Measurements from ENCODE around the gene SETD2.
A peak's percentile ranks its signal among the peaks of the same experiment; 100 is the strongest.
"Not testable (repeated sequence)": the region's sequence is repeated elsewhere in the genome, so short reads cannot be mapped to it uniquely, and the experiment has no call there.

The SETD2 gene

DNA sequence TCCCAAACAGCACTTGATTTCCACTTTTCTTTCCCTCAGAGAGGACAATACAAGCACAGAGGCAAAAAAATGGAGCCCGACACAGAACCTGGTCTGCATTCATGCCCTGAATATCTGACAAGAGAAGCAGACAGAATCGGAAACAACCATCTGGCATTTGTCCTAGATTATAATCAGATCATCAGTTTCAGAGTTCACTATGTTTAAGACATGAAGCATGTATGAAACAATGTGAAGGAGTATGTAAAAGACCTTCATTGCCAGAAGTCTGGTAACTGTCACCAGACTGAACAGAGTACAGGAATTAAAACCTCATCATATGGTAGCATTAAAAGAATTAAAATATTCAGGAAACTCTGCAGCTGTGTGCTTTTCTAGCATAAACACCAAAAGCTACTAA lies 65.0 kb downstream of the SETD2 start:
- no peak for DNase-seq

DNA sequence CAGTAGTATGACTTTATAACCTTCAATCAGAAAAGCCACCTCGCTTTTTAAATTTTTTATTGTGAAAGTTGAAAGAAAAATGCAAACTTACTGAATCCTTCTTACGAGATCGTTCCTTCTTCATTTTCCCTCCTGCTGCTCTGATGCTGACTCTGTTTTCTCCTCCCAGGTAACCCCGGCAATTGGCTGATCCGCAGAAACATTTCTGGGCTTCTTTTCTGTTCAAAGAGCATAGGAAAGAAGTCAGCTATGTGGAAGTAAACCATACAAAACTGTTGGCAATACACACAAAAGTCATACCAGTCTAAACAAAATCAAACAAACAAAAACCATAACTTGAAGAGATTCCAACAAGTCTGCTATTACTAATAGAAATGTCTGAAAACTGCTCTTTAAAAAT lies 66.0 kb downstream of the SETD2 start:
- no peak for DNase-seq

DNA sequence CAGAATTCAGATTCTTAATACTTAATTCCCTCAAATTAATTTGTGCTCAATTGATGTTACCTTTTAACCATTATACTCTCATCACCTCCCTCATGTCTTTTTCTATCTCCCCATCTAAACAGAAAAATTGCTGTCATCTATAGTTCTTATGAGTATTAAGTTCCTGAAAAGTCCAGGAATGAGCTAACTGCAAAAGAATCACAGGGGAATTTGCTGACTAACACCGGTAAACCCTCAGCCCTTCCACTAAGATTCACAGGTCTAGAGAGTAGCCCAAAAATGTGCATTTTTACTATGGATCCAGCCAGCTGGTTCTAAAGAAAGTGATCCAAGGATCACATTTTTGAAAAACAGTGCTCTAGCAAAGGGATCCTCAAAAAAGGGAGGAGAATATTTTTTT lies 67.0 kb downstream of the SETD2 start:
- DNase-seq = no peak

DNA sequence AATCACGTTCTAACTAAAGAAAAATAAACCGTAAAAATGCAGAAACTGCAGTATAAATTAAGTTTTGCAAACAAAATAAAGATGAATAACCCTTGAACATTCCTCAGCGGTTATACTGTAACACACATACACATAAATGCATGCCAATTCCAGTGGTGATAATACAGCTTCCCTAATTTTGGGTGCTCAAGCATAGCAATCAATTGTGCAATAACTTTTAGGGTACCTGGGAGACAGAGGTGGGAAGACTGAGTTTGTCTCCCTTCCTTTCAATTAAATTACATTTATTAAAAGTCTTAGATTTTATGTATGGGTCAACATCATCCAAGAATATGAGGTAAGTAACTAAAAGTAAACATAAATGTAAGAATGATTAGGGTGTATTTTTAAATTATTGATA lies 71.8 kb downstream of the SETD2 start:
- no peak for DNase-seq

DNA sequence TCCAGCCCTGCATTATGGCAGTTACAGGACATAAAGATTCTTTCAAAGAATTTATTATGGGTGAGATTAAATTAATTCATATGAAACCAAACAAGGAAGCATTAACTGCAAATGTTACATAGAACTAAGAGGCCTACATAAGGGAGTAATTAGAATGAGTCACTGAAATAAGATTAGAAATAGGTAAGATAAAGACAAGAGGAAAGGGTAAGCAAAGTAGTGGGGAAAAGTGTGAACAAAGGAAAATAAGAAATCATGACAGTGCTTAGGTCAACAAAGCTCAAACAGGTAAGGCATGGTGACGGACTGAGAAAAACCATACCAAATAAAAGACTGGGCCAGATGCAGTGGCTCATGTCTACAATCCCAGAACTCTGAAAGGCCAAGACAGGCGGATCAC lies 74.3 kb downstream of the SETD2 start:
- no peak for DNase-seq

DNA sequence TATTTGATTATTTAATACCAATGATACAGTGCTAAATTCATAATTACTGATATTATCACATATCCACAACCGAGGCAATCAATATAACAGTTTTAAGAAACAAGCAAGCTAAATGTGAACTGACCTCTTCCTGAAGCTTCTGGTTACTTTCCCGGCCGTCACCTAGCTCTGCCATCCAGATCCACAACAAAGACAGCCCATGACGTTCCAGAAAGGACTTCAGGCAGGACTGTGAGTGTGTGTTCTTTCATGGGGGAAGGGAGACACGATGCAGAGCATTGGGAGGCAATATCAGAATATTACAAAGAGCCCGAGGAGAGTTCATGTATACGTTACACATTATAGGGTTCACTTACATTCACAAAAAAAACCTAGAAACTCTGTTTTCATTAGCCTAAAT lies 77.8 kb downstream of the SETD2 start:
- no peak for DNase-seq

DNA sequence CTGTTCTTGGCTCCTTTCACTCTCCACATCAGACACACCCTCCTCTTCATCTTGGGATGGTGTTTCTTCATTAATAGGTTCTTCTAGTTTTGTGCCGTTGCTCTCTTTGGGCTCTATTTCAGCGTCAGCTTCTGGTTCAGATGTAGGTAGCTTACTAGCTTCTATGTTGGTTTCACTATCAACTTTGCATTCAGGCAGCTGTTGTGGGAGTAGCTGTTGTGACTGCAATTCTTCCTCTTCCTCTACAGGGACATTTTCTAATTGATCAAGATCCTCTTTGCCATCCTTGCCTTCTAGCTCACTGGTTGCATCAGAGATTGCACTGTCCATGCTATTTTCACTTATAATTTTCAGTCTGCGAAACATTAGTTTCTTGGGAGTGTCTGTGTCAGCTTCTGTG lies 80.1 kb downstream of the SETD2 start:
- no peak for DNase-seq

DNA sequence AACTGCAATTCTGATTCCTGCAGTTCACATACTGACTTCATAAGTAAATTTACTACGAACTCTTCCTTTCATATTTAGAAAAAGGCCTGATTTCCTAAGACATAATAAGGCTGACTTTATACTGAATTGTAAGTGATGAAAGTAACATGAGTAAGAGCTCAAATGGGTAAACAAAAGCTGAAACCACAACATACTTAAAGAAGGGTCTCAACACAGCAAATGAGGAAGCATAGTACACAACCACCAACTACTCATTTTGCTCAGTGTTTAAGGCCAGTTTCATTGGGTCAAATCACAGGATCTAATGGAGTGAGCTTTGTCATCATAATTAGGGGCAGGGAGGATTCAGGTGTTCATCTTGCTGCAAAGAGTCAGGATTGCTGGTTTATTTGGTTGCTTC lies 81.4 kb downstream of the SETD2 start:
- no peak for DNase-seq

DNA sequence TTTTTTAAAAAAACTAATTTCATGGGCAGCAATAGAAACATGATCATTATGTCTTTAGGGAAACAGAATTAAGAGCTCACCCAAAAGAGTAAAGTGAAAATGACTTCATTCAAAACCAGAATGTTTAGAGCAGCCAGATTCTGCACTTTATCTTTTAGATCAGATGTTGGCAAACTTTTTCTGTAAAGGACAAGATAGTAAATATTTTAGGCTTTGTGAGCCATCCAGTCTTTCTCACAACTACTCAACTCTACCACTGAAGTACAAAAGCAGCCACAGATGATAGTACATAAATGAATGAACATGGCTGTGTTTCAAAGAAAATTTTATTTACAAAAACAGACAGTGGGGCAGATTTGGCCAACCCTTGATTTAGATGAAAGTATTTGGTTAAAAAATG lies 84.5 kb downstream of the SETD2 start:
- DNase-seq = no peak

DNA sequence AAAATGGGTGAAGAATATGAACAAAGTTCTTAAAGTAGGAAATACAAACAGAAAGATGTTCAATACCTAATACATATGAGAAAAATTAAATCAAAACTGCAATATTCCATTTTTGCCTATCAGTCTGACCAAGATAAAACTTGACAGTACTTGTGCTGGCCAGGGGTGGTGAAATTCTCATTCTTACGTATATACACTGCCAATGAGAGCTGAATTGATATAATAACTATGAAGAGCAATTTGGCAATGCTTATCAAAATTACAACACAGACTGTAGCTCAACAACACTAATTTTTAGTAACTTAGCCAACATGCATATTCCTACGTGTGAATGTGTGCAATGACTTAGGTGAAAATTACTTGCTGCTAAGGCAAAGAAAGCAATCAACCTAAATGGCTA lies 90.2 kb downstream of the SETD2 start:
- no peak for DNase-seq

DNA sequence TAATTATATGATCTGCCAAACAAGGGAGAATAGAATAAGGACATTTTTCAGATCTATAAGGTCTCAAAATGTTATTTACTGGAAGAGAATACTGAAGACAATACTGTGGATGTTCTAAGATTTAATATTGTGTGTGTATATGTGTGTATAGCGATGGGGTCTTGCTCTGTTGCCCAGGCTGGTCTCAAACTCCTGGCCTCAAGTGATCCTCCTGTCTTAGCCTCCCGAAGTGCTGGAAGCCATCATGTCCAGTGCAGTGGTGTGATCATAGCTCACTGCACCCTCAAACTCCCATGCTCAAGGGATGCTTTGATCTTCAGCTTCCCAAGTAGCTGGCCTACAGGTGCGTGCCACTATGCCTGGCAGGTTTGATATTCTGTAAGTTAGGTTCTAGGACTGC lies 93.1 kb downstream of the SETD2 start:
- no peak for DNase-seq

DNA sequence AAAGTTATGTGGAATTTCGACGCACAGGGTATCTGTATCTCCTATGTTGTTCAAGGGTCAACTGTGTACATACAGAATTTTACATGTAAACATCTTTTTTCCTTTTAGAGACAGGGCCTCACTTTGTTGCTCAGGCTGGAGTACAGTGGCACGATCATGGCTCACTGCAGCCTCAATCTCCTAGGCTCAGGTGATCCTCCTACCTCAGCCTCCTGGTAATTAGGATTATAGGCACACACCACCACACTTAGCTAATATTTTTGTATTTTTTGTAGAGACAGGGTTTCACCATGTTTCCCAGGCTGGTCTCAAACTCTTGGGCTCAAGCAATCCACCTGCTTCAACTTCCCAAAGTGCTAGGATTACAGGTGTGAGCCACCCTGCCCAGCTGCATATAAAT lies 97.7 kb downstream of the SETD2 start:
- not testable (repeated sequence) for DNase-seq

DNA sequence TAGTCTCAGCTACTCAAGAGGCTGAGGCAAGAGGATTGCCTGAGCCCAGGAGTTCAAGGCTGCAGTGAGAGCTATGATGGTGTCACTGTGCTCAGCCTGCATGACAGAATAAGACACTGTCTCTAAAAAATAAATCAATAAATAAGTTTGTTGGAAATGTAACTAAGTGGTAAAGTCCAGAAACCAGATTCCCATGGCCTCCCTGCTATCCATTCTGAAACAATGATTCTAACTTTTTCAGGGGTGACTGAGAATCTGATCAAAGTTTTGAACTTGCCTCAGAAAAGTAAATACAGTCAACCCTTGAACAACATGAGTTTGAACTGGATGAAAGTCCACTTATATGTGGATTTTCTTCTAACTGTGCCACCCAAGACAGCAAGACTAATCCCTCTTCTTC lies 98.2 kb downstream of the SETD2 start:
- no peak for DNase-seq

DNA sequence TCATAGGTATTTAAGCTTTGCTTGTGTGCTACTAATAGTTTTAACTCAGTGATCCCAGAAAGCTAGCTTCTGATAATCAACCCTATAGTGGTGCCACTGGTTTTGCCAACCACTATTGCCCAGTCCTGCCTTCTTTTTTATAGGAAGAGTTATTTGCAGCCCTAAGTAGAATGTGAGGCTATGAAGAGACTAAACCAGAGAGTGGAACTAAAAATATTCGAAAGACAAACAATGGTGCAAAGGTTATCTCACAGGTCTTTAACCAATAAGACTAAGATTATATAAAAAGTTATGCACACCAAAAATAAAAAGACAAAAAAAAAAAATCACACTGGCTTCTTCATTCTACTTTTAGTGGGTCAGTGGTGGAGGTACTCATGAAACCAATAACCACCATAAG lies 98.9 kb downstream of the SETD2 start:
- no peak for DNase-seq

DNA sequence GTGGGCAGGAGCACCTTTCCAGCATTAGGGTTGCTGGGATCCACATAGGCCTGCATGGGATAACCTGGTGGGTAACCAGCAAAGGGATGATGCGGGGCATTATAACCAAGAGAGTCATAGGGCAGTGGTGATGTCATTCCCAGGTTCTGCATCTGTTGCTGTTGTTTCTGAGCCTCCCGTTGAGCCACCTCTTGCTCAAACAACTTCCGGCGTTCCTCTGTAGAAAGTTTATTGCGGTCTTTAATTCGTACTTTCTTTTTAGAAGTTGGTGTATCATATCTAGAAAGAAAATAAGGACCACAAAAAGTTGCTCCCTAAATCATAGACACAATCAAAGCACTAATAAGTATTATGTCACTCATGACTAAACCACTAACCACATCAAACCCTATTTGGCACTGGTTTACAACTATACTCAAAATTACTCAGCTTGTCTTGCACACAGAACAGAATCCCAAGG lies 106.7 kb downstream of the SETD2 start:
- DNase-seq = peak; percentile 49

DNA sequence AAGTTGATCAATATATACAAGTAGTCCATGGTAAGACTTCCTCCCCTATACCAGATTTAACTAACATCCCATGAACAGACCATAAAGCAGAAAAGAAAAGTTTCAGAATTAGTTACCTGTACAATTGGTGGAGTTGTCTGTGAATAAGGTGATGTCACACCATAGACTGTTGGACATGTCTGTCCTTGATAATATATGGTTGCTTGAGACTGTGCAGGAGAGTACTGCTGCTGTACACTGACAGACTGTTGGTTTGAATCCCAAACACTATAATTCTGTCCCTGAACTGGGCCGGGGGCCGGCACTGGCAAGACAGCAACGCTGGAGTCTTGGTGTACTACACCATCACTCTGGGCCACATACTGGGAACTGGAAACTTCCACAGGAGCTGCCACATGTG lies 107.2 kb downstream of the SETD2 start:
- DNase-seq = no peak

DNA sequence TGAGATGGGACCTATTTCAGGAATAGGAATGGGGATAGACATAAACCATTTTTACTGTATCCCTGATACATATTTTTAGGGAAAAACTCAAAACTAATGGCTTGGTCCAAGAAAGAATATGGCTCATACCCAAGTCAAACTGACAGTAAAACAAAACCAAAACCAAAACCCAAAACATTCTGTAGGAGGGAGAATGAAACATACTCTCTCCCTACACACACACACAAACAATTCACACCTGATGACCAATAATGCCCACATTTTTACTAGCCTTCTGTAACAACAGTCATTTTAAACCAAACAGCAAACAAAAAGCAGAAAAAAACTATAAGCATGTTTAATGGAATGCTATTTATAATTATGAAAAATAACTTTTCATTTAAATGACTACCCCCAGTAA lies 109.5 kb downstream of the SETD2 start:
- DNase-seq = no peak

DNA sequence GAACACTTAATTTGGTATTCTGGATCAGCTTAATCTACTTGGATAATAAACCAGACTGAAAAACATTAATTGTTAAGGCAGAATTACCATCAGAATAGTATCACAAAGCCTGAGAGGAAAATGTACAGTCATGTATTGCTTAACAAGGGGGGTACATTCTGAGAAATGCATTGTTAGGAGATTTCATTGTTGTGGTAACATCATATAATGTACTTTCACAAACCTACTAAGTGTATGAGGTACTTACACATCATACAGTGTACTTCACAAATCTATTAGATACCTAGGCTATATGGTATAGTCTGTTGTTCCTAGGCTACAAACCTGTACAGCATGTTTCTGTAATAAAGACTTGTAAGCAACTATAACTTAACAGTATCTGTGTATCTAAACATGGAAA lies 116.2 kb downstream of the SETD2 start:
- no peak for DNase-seq

DNA sequence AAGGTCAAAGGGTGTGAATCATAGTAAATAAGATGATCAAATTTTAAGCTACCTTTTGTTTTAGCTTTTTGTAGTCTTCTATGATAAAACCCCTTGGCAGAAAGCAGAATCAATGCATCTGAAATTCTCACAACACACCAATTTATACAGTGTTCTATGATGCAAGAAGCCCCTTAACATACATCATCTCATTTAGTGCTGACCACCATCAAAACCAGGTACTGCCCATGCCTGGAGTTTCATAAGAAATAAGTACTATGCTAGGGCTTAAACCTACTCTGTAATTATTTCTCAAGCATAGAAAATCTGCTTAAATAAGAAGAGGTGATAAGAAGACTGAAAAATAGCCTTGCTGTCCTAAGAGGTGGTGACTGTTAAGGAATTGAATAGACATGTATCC lies 116.8 kb downstream of the SETD2 start:
- no peak for DNase-seq

DNA sequence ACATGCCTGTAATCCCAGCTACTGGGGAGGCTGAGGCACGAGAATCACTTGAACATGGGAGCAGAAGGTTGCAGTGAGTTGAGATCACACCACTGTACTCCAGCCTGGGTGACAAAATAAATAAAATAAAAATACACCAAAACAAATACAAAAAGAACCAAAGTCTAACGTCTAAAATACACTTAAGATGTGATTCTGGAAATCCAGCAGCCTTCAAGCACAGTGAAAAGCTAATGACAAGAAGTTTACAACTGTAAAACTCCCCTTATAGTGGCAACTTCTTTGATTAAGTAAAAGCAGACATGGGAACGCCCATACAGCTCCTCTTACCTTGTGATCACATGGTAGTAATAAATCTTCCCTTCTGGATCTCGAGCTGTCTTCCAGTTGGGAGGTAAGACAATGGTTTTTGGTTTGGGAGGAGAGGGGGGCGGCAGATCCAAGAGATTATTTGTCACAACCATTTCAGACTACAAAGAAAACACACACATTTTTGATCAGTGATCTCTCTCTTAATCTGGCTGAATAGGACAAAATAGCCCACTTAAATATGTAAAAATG lies 121.6 kb downstream of the SETD2 start:
- no peak for DNase-seq

DNA sequence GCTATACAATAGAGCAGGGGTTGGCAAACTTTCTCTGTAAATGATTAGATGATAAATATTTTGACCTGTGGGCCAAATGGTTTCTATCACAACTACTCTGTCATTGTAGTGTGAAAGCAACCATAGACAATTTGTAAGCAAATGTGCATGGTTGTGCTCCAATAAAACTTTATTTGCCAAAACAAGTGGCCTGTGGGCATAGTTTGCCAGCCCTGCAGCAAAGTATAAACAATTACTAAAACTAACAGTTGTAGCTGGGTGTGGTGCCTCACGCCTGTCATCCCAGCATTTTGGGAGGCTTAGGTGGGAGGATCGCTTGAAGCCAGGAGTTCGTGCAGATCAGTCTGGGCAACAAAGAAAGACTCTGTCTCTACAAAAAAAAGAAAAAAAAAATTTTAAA lies 122.8 kb downstream of the SETD2 start:
- no peak for DNase-seq

DNA sequence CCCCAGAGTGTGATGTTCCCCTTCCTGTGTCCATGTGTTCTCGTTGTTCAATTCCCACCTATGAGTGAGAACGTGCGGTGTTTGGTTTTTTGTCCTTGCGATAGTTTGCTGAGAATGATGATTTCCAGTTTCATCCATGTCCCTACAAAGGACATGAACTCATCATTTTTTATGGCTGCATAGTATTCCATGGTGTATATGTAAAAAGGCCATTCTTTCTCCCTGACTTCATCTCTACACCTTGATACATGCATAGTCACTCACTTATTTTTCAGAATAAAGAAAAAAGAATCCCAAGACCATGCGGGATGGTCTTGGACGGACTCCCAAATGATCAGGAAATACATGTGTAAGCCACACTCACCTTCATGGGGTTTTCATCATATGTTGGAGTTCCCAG lies 126.6 kb downstream of the SETD2 start:
- DNase-seq = not testable (repeated sequence)

DNA sequence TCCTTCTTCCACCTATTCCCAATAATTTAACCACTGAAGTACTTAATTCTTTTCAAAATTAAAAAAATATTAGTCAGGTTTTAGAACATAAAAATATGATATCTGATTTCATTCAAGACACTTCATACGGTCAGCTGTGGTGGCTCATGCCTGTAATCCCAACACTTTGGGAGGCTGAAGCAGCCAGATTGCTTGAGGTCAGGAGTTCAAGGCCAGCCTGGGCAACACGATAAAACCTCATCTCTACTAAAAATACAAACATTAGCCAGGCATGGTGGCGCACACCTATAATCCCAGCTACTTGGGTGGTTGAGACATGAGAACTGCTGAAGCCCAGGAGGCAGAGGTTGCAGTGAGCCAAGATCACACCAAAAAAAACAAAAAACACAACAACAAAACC lies 127.8 kb downstream of the SETD2 start:
- DNase-seq = no peak

DNA sequence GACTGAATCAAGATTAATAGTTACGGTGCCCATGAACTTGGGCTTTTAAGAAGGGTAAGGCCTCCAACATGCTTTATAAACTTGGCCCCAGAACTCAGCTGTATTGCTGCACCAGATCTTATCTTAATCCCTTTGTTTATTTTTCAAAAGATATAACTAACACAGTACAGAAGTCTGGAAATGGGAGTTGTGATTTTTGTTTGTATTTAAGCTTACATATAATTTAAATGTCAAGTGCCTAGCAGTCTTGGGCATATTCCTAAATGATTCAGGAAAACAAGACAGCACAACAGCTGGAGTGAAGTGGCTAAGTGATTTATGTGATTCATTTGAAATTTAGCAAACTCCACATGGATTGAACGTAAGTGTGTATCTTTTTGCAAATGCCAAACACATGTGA lies 128.3 kb downstream of the SETD2 start:
- DNase-seq = no peak

DNA sequence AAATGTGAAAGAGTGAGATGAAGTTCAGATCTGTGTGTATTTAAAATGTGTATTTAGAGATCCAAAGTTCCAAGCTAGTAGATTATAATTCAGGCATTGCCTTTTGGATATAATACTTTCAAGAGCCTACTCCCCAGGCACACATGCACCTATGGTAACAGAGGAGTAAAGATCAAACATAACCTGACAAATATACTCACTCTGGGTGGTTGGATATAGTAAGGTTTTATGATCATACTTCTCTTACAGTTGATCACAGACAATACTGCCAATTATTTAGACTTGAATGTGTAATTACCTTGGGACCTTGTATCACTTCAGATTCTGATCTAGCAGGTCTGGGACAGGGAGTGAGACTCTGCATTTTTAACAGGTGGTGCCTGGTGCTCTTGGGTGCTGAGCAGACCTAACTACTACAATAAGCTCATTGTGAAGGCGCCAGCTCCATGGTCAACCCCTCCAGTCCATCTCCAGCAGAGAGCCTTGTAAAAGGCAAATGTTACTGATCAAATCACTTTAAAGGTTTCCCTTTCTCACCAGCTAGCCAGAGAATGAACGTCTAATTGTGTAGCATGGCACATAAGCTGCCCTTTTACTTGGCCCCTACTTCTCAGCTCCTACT lies 128.9 kb downstream of the SETD2 start:
- no peak for DNase-seq

All from activated T-cell treated with anti-CD3 and anti-CD28 coated beads, Interleukin-2, amount 50 U/mL, for 1 hour (primary cell).